K562 (cell line): ENCODE data around the gene CNPY4. TPM values are rescaled to one million over a fixed set of nuclear protein-coding genes. Genes with fewer than 3 reads are reported as not detected.

Experiments used
- BRF1 ChIP-seq: IDR thresholded peaks from 3 replicates; pipeline ENCODE4 v1.6.1; 2011; ENCODE audit warnings: borderline replicate concordance, mild to moderate bottlenecking; ENCODE audit not compliant: insufficient read length; ENCODE audit errors: extremely low read depth
- CLOCK ChIP-seq: fragments of 250-450 bp; sonication (Bioruptor Pico); IDR thresholded peaks from 2 replicates; pipeline ENCODE4 v1.4.0; 2020; ENCODE audit warnings: mild to moderate bottlenecking, moderate library complexity, borderline replicate concordance
- COPS2 ChIP-seq: fragments of 450-650 bp; conservative IDR thresholded peaks from 2 replicates; pipeline ENCODE4 v1.6.1; 2016; ENCODE audit warnings: mild to moderate bottlenecking, moderate library complexity
- HBP1 ChIP-seq: fragments of 450-650 bp; formaldehyde crosslinking; IDR thresholded peaks from 2 replicates; pipeline ENCODE4 v1.4.0; 2022; ENCODE audit warnings: missing genetic modification characterization
- MIER1 ChIP-seq: fragments of 450-650 bp; IDR thresholded peaks from 2 replicates; pipeline ENCODE4 v1.6.1; 2016; ENCODE audit warnings: antibody characterized with exemption, mild to moderate bottlenecking, low read depth
- PHF21A ChIP-seq: fragments of 450-650 bp; IDR thresholded peaks from 2 replicates; pipeline ENCODE4 v1.6.1; 2017; ENCODE audit warnings: low read depth, borderline replicate concordance
- SIRT6 ChIP-seq: IDR thresholded peaks from one replicate; pipeline ENCODE4 v1.6.1; 2012; ENCODE audit warnings: low read depth, mild to moderate bottlenecking, control low read depth, inconsistent platforms, low read length, moderate library complexity
- TCF3 ChIP-seq: sonication (generic); formaldehyde crosslinking; IDR thresholded peaks from 2 replicates; pipeline ENCODE4 v1.4.0; 2020; ENCODE audit warnings: mild to moderate bottlenecking, missing genetic modification reagents
- ZNF695 ChIP-seq: fragments of 450-650 bp; formaldehyde crosslinking; IDR thresholded peaks from 2 replicates; pipeline ENCODE4 v1.4.0; 2020; ENCODE audit warnings: mild to moderate bottlenecking, moderate library complexity
- polyA plus RNA-seq, 8 experiments: library from polyadenylated mRNA; depleted of rRNA in 4 of 8; stranded (reverse) in 5 of 8; unstranded in 3 of 8; fragments of >200 nt; fragmentation: Nextera tagmentation in 2 of 8; fragmentation: Illumina TruSeq in 1 of 8; extraction: Ambion mirVana in 2 of 8; extraction: Trizol in 1 of 8; gene quantifications; 2 replicates each; pipeline versions ENCODE4 v1.2.1 to v1.2.3, GENCODE V29; 2011 to 2014; ENCODE audit warnings: inconsistent platforms in 1 of 8, missing spikeins in 1 of 8
- total RNA-seq, 7 experiments: library from RNA; depleted of rRNA in 6 of 7; stranded (reverse); fragments of >200 nt in 6 of 7; fragmentation: Illumina TruSeq in 2 of 7; extraction: Trizol in 2 of 7; gene quantifications; 2 replicates each; pipeline versions ENCODE4 v1.2.1 to v1.2.3, GENCODE V29; 2011 to 2021; ENCODE audit warnings: low replicate concordance in 1 of 7

CNPY4 gene
- total and polyA plus RNA-seq, 9 of the 15 experiments (the other 6 are each of a cell fraction or from before 2014, with no cell fraction given), result 1.9 to 11.2 (median 7.0) TPM

GRCh38 chr7:100111156-100111555, 8.3 kb upstream of the CNPY4 start (continued):
- TF ChIP-seq HBP1 (CRISPR knock-in tag), result no peak
- TF ChIP-seq CLOCK (CRISPR knock-in tag), result no peak
- TF ChIP-seq COPS2, result no peak
- peak; percentile 61 for TF ChIP-seq TCF3 (CRISPR knock-in tag)
- TF ChIP-seq MIER1, result no peak
- no peak for TF ChIP-seq SIRT6
- no peak for TF ChIP-seq PHF21A
- no peak for TF ChIP-seq BRF1
- TF ChIP-seq ZNF695, result no peak
- TF ChIP-seq, all 486 proteins: peak for 13
